ENCODE measurements around the gene NRXN3. TPM values are rescaled to one million over a fixed set of nuclear protein-coding genes. Genes with fewer than 3 reads are reported as not detected.

The NRXN3 gene
- total and polyA plus RNA-seq, 2 experiments from 2014 or later = 5.7 to 7.1 TPM

- H3K36me3 ChIP-seq (replicated peaks; ENCODE audit: insufficient read depth, low read depth) = no peaks in the 10 kb centered on the region
- no peaks in the 10 kb centered on the region for H3K9me3 ChIP-seq (ENCODE audit: low read depth)
- no peak for TF ChIP-seq EZH2 (IDR thresholded peaks at IDR 0.05; ENCODE audit: borderline replicate concordance)
- H3K79me2 ChIP-seq = no peaks in the 10 kb centered on the region
- H3K4me1 ChIP-seq (ENCODE audit: insufficient read depth) = no peaks in the 10 kb centered on the region
- H3K4me2 ChIP-seq = no peak overlapping the region
- H3K9me2 ChIP-seq (replicated peaks; ENCODE audit: insufficient read depth) = no peaks in the 10 kb centered on the region
- WGBS (ENCODE audit: low lambda C conversion rate, missing lambda C conversion rate) = 94% methylated on average over 3 of the region's 3 CpGs
- no peak overlapping the region for H3K4me3 ChIP-seq
- no peak for DNase-seq (ENCODE audit: low spot score)
- H2AFZ ChIP-seq = no peak overlapping the region
- no peaks in the 10 kb centered on the region for H3K27me3 ChIP-seq
- no peaks in the 10 kb centered on the region for H4K20me1 ChIP-seq (ENCODE audit: insufficient read depth, poor library complexity, severe bottlenecking)
- H3K27ac ChIP-seq = no peak overlapping the region
These were observed 1729.4 kb downstream of the NRXN3 start for GRCh38 chr14:79899610-79900009.

DNA sequence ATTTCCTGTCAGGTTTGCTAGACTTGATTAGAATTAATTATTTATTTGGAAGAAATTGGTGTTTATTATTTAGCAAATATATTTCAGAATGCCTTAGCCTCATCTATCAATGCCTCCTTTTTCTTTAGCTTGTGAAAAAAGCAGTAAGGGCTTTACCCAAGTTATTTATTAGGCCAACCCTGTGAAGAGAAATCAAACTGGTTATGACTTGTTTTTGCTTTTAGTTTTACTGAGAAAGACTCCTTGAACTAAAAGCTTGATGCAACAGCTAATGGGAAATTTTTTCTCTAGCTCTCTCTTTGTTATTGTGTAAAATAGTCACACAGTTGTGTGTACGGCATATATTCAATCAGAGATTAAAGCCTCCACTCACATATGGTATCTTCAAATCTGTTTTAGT, 1734.3 kb downstream of the NRXN3 start:
- Histone ChIP-seq H3K27ac (no peak overlapping the region), H3K4me2 (no peak overlapping the region), H3K9me2 (replicated peaks; ENCODE audit: insufficient read depth) (no peaks in the 10 kb centered on the region), H3K9me3 (ENCODE audit: low read depth) (no peaks in the 10 kb centered on the region), H3K4me1 (ENCODE audit: insufficient read depth) (no peaks in the 10 kb centered on the region), H3K27me3 (no peaks in the 10 kb centered on the region), H3K79me2 (no peaks in the 10 kb centered on the region), H4K20me1 (ENCODE audit: insufficient read depth, poor library complexity, severe bottlenecking) (no peaks in the 10 kb centered on the region), H2AFZ (no peak overlapping the region), H3K36me3 (replicated peaks; ENCODE audit: insufficient read depth, low read depth) (no peaks in the 10 kb centered on the region), H3K4me3 (no peak overlapping the region)
- no peak for DNase-seq (ENCODE audit: low spot score)
- WGBS (ENCODE audit: low lambda C conversion rate, missing lambda C conversion rate) = 100% methylated on average over 1 of the region's 1 CpG
- no peak for TF ChIP-seq CTCF (IDR thresholded peaks at IDR 0.05; ENCODE audit: poor library complexity)
- no peak for TF ChIP-seq EZH2 (IDR thresholded peaks at IDR 0.05; ENCODE audit: borderline replicate concordance)
- no peak for TF ChIP-seq EZH2phosphoT487 (IDR thresholded peaks at IDR 0.05; ENCODE audit: low read depth, severe bottlenecking, unreplicated experiment)

GRCh38 chr14:79906994-79907393, 1736.8 kb downstream of the NRXN3 start:
- Histone ChIP-seq H3K36me3 (replicated peaks; ENCODE audit: insufficient read depth, low read depth) (no peaks in the 10 kb centered on the region), H4K20me1 (ENCODE audit: insufficient read depth, poor library complexity, severe bottlenecking) (no peaks in the 10 kb centered on the region), H3K9me3 (ENCODE audit: low read depth) (no peaks in the 10 kb centered on the region), H2AFZ (no peak overlapping the region), H3K27ac (no peak overlapping the region), H3K4me3 (no peak overlapping the region), H3K27me3 (no peaks in the 10 kb centered on the region), H3K4me2 (no peak overlapping the region), H3K79me2 (no peaks in the 10 kb centered on the region), H3K9me2 (replicated peaks; ENCODE audit: insufficient read depth) (no peaks in the 10 kb centered on the region), H3K4me1 (ENCODE audit: insufficient read depth) (no peaks in the 10 kb centered on the region)
- DNase-seq (ENCODE audit: low spot score) = no peak
- TF ChIP-seq EZH2 (IDR thresholded peaks at IDR 0.05; ENCODE audit: borderline replicate concordance) (no peak), CTCF (IDR thresholded peaks at IDR 0.05; ENCODE audit: poor library complexity) (no peak), EZH2phosphoT487 (IDR thresholded peaks at IDR 0.05; ENCODE audit: low read depth, severe bottlenecking, unreplicated experiment) (no peak)
- WGBS (ENCODE audit: low lambda C conversion rate, missing lambda C conversion rate) = 87% methylated on average over 1 of the region's 1 CpG

DNA sequence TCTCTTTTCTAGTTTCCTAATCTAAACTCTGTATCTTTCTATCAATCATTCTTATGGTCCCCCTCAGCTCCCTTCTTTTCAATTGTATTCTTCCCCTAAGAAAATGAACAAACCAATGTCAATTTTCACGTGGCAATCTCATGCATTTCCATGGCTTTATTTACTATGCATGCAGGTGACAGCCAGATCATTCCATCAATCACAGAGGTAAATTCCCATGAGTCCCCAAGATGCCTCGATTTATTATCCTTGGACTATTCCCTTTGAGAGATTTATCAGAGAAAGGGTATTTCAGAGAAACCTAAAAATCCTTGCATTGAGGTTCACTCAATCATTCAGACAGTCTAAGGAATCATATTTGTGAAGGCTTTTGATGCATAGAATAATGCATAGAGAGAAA, 1739.9 kb downstream of the NRXN3 start:
- no peak overlapping the region for H3K27ac ChIP-seq
- H3K9me2 ChIP-seq (replicated peaks; ENCODE audit: insufficient read depth) = no peaks in the 10 kb centered on the region
- no peak for DNase-seq (ENCODE audit: low spot score)
- no peaks in the 10 kb centered on the region for H3K36me3 ChIP-seq (replicated peaks; ENCODE audit: insufficient read depth, low read depth)
- no peaks in the 10 kb centered on the region for H3K79me2 ChIP-seq
- no peaks in the 10 kb centered on the region for H3K9me3 ChIP-seq (ENCODE audit: low read depth)
- no peaks in the 10 kb centered on the region for H4K20me1 ChIP-seq (ENCODE audit: insufficient read depth, poor library complexity, severe bottlenecking)
- H3K27me3 ChIP-seq = no peaks in the 10 kb centered on the region
- TF ChIP-seq EZH2 (IDR thresholded peaks at IDR 0.05; ENCODE audit: borderline replicate concordance) (no peak), EZH2phosphoT487 (IDR thresholded peaks at IDR 0.05; ENCODE audit: low read depth, severe bottlenecking, unreplicated experiment) (no peak), CTCF (IDR thresholded peaks at IDR 0.05; ENCODE audit: poor library complexity) (no peak)
- no peaks in the 10 kb centered on the region for H3K4me1 ChIP-seq (ENCODE audit: insufficient read depth)
- H3K4me3 ChIP-seq = no peak overlapping the region
- H3K4me2 ChIP-seq = no peak overlapping the region
- H2AFZ ChIP-seq = no peak overlapping the region
- 80% methylated on average over 2 of the region's 2 CpGs for WGBS (ENCODE audit: low lambda C conversion rate, missing lambda C conversion rate)
